ELF-1 (cell line): Measurements from ENCODE around the gene PLCE1.
"Not testable (repeated sequence)": the region's sequence is repeated elsewhere in the genome, so short reads cannot be mapped to it uniquely, and the experiment has no call there.

Experiments used
- DNase-seq: peaks from one replicate; pipeline ENCODE4 v3.0.0-alpha.2; 2016; ENCODE audit warnings: low read depth, low spot score

The PLCE1 gene

DNA sequence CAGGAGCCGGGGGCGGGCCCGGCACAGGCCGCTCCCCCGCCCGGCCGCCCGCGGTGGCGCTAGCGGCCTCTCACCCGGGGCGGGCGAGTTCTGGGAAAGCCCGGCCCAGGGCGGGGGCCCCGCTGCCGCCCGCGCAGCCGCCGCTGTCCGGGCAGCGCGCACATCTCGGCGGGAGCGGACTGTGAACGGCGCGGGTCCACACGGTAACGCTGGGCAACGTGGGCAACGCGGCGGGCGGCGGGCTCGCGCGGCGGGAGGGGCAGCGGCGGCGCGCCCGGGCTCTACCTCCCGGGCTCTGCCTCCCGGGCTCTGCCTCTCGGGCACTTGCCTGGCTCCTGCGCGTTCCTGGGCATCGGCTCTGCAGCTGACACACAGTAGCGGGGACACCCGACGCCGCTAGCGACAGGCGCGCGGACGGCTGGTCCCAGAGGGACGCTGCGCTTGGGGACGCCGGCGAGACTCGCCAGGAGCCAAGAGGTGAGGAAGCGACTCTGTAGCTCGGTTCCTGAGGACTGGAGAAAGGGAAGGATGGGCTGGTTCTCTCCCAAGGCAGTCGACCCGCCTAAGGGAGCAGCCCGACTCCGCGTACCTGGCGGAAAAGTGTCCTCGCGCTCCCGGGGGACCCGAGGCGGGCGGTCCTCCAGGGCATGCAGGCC, at the start of gene PLCE1:
PLCE1 (plus strand) TSS at position 150 of the 656 bp plus-strand sequence. CDS start 37,116 bp downstream, outside the sequence.
- DNase-seq = peak; percentile 62

GRCh38 chr10:93945819-93946218, 47.9 kb upstream of the PLCE1 start:
- DNase-seq = no peak

GRCh38 chr10:93947055-93947454, 46.7 kb upstream of the PLCE1 start:
- DNase-seq = peak; percentile 63

GRCh38 chr10:93947524-93947923, 46.2 kb upstream of the PLCE1 start:
- DNase-seq = no peak

DNA sequence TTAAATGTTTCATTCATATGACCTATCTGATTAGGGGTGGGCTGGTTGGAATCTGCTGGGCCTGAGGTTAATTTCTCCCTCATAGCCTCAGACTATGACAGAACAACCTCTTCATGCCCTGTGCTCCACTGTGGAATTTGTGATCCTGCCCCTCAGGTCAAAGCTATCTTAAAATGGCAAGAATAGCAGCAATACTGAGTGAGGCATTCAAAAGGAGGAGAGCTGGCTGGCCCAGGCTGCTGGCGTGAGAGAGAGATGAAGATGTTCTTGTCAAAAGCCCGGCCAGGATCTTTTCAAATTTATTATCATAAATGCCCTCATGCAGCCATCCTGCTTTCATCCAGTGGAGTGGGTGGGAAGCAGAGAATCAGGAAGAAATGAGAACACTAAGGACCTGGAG, 41.8 kb upstream of the PLCE1 start:
- DNase-seq = no peak

DNA sequence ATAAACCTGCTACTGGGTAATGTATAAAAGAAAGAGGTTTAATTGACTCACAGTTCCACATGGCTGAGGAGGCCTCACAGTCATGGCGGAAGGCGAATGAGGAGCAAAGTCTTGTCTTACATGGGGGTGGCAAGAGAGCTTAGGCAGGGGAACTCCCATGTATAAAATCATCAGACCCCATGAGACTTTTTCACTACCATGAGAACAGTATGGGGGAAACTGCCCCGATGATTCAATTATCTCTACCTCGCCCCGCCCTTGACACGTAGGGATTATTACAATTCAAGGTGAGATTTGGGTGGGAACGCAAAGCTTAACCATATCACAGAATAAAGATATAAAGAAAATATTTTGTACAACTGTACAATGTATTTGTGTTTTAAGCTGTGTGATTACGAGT, 39.4 kb upstream of the PLCE1 start:
- no peak for DNase-seq

- DNase-seq = no peak
Observed at GRCh38 chr10:93954726-93955363, 38.9 kb upstream of the PLCE1 start.

DNA sequence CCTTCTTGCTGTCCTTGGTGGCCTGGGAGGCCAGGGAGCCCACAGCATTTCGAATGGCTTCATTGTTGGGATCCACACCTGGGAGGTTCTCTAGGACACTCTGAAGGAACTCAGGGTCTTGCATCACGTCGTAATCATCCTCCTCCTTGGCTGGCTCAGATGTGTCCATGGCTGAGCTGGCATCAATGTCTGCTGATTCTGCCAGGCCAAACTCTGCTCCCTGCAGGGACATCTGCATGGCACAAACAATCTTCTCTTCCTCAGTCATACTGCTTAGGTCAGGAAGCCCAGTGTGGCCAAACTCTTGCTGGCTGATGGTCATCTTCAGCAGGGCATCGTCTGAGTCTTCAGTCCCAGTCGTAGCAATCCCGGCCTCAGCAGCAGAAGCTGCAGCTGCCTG, 34.9 kb upstream of the PLCE1 start:
- no peak for DNase-seq

DNA sequence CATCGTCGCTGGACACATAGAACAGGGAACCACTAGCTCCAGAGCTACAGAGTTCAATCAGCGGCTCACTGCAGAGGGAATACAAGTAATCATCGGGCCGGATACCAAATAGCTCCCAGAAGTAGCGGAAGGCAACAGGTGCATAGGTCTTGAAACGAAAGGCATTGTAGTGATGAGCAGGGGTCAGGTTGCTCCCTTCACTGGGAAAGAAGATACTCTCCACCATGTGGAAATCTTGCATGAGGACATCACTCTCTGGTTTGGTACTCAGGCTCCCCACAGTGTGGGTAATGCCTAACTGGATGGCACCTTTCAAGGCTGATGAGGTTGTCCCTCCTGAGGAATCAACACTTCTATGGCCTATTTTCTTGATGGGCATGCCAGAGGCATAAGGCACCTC, 32.7 kb upstream of the PLCE1 start:
- not testable (repeated sequence) for DNase-seq

GRCh38 chr10:93962973-93963372, 30.8 kb upstream of the PLCE1 start:
- no peak for DNase-seq

DNA sequence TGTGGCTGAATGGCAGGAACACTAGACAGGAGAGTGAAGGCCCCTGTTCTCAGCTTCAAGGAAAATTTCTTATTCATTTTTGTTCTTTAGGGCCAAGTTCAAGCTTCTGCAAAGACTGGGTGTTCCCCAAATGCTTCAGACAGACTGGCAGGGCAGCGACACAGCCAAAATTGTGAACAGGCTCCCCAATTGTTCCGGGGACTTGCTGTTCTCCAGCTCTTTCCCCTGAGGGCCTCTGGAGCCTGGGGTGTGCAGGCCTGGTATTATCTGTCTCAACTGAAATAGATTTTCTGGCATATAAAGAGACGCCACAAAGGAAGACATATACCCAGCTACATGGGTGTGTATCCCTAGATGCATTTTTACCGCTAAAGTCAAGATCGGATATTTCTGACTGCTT, 30.3 kb upstream of the PLCE1 start:
- no peak for DNase-seq

GRCh38 chr10:93965911-93966310, 27.8 kb upstream of the PLCE1 start:
- DNase-seq = no peak

- no peak for DNase-seq
Observed at GRCh38 chr10:93967756-93968155, 26.0 kb upstream of the PLCE1 start.

- DNase-seq = no peak
Observed at GRCh38 chr10:93968540-93968945, 25.2 kb upstream of the PLCE1 start.

DNA sequence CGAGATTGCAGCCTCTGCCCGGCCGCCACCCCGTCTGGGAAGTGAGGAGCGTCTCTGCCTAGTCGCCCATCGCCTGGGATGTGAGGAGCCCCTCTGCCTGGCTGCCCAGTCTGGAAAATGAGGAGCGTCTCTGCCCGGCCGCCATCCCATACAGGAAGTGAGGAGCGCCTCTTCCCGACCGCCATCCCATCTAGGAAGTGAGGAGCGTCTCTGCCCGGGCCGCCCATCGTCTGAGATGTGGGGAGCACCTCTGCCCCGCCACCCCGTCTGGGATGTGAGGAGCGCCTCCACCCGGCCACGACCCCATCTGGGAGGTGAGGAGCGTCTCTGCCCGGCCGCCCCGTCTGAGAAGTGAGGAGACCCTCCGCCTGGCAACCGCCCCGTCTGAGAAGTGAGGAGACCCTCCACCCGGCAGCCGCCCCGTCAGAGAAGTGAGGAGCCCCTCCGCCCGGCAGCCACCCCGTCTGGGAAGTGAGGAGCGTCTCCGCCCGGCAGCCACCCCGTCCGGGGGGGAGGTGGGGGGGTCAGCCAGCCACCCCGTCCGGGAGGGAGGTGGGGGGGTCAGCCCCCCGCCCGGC, 23.2 kb upstream of the PLCE1 start:
- DNase-seq = not testable (repeated sequence)

DNA sequence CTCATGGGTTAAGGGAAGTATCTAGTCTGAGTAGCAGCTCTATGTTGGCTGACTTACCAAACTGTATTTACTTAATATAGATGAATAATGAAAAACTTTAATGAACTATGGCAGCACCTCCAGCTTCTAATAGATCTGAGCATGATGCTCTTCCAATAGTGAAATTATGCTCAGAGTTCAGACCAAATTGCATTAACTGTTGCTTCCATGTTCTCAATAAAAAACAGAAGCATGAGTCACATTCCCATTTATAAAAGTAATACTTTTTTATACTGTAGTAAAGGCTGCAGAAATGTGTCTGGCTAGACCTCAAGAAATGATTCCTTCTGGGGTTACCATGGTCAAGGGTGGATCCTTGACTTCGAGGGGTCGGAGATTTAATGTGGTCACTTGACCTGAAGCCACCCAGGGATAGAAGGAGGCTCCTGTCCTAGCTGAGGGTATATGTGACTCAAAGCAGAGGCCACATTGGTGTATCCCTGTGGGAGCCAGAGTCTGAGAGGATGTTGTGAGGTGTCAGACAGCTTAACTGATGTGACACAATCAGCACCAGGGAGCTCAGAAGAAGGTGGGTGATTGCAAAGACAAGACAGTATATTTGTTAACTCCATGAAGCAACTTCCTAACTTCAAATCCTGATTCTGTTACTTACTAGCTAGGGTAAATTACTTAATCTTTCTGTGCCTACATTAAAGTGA, 19.8 kb upstream of the PLCE1 start:
- no peak for DNase-seq

- DNase-seq = no peak
Observed at GRCh38 chr10:93977442-93977841, 16.3 kb upstream of the PLCE1 start.

DNA sequence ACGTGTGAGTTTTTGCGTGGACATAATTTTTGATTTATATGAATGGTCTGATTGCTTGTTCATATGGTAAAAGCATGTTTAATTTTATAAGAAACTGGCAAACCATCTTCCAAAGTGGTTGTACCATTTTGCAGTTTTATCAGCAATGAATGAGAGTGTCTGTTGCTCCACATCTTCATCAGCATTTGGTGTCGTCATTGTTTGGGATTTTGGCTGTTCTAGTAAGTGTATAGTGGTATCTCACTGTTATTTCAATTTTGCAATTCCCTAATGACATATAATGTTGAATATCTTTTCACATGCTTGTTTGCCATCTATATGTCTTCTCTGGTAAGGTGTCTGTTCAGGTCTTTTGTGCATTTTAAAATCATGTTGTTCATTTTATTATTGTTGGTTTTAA, 13.2 kb upstream of the PLCE1 start:
- no peak for DNase-seq

- no peak for DNase-seq
Observed at GRCh38 chr10:93991114-93991513, 2.6 kb upstream of the PLCE1 start.

GRCh38 chr10:93991596-93992284, 2.0 kb upstream of the PLCE1 start:
- peak; percentile 81 for DNase-seq

DNA sequence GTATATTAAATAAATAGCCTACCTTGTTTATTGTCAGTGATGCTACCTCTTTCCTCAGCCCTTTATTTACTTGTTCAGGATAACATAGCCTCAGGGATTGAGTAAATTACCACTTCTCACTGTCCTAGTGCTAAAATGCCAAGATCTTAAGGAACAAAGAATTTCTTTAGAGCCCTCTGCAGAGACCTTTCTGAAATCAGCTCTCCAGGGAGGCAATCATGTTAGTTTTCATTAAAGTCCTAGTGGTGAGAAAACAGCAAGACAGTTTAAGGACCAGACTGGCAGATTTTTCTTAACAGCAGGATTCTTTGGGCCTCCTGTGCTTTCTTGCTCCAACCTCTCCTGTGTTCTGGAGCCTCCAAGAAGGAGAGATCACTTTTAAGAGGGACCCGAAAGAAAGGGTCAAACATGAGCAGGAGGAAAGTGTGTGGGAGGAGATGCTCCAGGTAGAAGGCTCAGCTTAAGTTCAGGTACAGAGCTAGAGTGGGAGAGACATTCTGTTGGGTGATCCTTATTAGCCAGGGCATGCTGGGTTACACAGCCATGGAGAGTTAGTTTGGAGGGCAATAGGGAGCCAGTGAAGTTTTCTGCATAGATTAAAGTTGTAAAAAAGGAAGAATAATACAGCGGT, 1.2 kb upstream of the PLCE1 start:
- peak; percentile 63 for DNase-seq

DNA sequence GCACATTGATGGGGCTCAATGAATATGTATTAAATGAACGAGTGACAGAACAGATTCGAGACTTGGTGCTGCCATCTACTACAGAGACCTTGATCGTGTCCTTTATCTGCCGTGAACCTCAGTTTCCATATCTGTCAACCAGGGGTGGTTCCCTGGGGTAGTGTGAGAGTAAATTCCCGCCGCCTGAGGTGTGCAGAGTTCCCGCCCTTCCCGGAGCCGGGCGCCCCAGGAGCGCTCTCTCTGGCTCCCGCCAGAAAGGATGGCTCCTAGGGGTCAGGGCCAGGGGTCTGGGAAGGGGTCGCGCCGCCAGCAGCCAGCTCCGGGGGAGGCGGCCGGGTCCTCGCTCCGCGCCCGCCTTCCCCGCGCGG, 333 bp upstream of the PLCE1 start:
- peak; percentile 21 for DNase-seq
